A673 (cell line): ENCODE results near the gene PAX7. TPM values are rescaled to one million over a fixed set of nuclear protein-coding genes. Genes with fewer than 3 reads are reported as not detected.

Source experiments
- BruUV-seq: library from RNA; stranded (reverse); fragments of 400-500 nt; replicated peaks from 2 replicates; lab custom pipeline; 2021; lab: Mats Ljungman, UMichigan
- CTCF ChIA-PET: fragments of 300-600 bp; sonication (Branson Sonifier 250); formaldehyde crosslinking; loops from one replicate; lab custom pipeline; 2022; ENCODE audit warnings: antibody characterized with exemption; lab: Charles Lee
- POLR2A ChIA-PET: fragments of 300-600 bp; sonication (Branson Sonifier 250); formaldehyde crosslinking; loops from one replicate; lab custom pipeline; 2022; ENCODE audit warnings: antibody characterized with exemption; ENCODE audit not compliant: low non-redundant PET; lab: Charles Lee
- DNase-seq: peaks from one replicate; pipeline ENCODE4 v3.0.0-alpha.2; 2015; ENCODE audit warnings: low spot score
- H3K27ac ChIP-seq: fragments of 200-600 bp; sonication (generic); 2 replicates; pipeline ENCODE4 v1.5.1; 2016; ENCODE audit warnings: mixed run types, low read depth, mild to moderate bottlenecking, mixed read lengths, antibody characterized with exemption, low read length; ENCODE audit not compliant: poor library complexity, severe bottlenecking
- H3K27me3 ChIP-seq: fragments of 200-600 bp; sonication (generic); replicated peaks from 2 replicates; pipeline ENCODE4 v1.6.1; 2017; ENCODE audit warnings: mixed run types, low read depth, mild to moderate bottlenecking, mixed read lengths, antibody characterized with exemption, low read length; ENCODE audit not compliant: insufficient read depth, poor library complexity
- H3K36me3 ChIP-seq: fragments of 200-600 bp; sonication (generic); 2 replicates; pipeline ENCODE4 v1.6.1; 2016; ENCODE audit warnings: mixed run types, mild to moderate bottlenecking, mixed read lengths, antibody characterized with exemption, low read length; ENCODE audit not compliant: insufficient read depth, poor library complexity, severe bottlenecking
- H3K4me1 ChIP-seq: fragments of 200-600 bp; sonication (generic); 2 replicates; pipeline ENCODE4 v1.6.1; 2017; ENCODE audit warnings: mixed run types, mild to moderate bottlenecking, mixed read lengths, antibody characterized with exemption, low read length; ENCODE audit not compliant: insufficient read depth, poor library complexity, severe bottlenecking
- H3K4me3 ChIP-seq: fragments of 200-600 bp; sonication (generic); 2 replicates; pipeline ENCODE4 v1.5.1; 2016; ENCODE audit warnings: low read depth, mixed run types, mild to moderate bottlenecking, mixed read lengths, low read length; ENCODE audit not compliant: poor library complexity, severe bottlenecking
- H3K9me3 ChIP-seq: fragments of 200-600 bp; sonication (generic); 2 replicates; pipeline ENCODE4 v1.6.1; 2016; ENCODE audit warnings: mixed run types, low read depth, mild to moderate bottlenecking, mixed read lengths, antibody characterized with exemption, low read length; ENCODE audit not compliant: poor library complexity, severe bottlenecking
- EZH2 ChIP-seq: fragments of 200-600 bp; sonication (generic); IDR thresholded peaks from 2 replicates; pipeline ENCODE4 v1.6.1; 2017; ENCODE audit warnings: borderline replicate concordance, low read depth, mild to moderate bottlenecking, mixed read lengths, antibody characterized with exemption, low read length; ENCODE audit not compliant: poor library complexity, severe bottlenecking
- intact Hi-C: fragments of 100-400 bp; cut with micrococcal nuclease; formaldehyde crosslinking; loops from one replicate; pipeline ENCODE4 v1.10.0; 2022; ENCODE audit not compliant: unreplicated experiment
- total RNA-seq: library from RNA; stranded (reverse); gene quantifications from 2 replicates; pipeline ENCODE4 v1.2.3, GENCODE V29; 2021
- TF ChIP-seq, protein P1 (sequence below): fragments of 300-800, 200-600 bp; sonication (generic); conservative IDR thresholded peaks from 2 replicates; pipeline ENCODE4 v1.5.1; 2017; ENCODE audit warnings: low read depth, mild to moderate bottlenecking, antibody characterized with exemption, low read length, moderate library complexity, mixed read lengths

Gene PAX7
- total RNA-seq, 1 experiment from 2014 or later, result 36.5 TPM

DNA sequence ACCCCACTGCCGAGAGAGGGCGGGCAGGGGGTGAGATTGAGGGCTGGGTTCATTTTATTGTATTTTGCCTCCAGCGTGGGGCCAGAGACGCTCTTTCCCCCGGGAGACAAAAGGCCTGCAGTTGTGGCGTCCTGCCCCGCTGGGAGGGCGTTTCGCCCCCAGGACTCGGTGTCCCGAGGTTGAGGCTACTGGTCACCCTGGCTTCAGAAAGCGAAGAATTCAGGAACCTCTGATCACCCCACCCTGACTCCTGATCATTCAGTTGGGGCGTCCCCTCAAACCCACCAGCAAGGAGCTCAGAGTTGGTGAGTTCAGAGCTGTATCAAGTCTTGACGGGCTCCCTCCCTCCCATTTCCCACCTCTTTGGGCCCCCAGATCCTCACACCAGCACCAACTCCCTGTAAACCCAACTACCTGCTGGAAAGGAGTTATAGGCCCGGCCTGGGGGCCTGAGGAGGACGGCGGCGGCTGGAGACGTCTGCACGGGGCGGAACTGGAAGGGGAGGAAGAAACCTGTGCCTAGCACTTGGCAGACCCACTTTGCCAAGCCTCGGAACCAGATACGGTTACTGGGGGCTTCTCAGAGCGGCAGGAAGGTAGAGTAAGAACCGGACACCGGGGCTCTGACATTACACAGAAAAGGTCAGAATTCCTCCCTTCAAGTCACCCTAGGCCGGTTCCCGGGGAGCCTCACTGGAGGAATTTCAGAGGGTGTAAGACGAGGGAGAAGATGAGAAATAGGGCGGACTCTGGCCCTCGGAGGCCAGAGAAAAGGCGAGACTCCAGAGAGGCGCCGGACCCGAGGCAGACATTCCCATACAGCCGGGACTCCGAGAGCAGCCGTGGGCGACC lies 761 bp upstream of the PAX7 start:
- Histone ChIP-seq H3K27me3 (peaks cover 33% of the 10 kb centered on the region), H3K27ac (peak overlapping the region; percentile 77), H3K4me3 (peak overlapping the region; percentile 56), H3K4me1 (peaks cover 6% of the 10 kb centered on the region), H3K9me3 (no peaks in the 10 kb centered on the region), H3K36me3 (no peaks in the 10 kb centered on the region)
- ChIA-PET POLR2A (no interaction called here), CTCF (no interaction called here)
- no peak for TF ChIP-seq EZH2
- TF ChIP-seq, protein P1, sequence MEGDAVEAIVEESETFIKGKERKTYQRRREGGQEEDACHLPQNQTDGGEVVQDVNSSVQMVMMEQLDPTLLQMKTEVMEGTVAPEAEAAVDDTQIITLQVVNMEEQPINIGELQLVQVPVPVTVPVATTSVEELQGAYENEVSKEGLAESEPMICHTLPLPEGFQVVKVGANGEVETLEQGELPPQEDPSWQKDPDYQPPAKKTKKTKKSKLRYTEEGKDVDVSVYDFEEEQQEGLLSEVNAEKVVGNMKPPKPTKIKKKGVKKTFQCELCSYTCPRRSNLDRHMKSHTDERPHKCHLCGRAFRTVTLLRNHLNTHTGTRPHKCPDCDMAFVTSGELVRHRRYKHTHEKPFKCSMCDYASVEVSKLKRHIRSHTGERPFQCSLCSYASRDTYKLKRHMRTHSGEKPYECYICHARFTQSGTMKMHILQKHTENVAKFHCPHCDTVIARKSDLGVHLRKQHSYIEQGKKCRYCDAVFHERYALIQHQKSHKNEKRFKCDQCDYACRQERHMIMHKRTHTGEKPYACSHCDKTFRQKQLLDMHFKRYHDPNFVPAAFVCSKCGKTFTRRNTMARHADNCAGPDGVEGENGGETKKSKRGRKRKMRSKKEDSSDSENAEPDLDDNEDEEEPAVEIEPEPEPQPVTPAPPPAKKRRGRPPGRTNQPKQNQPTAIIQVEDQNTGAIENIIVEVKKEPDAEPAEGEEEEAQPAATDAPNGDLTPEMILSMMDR, result no peak
- intact Hi-C loops, result no loop called here
- no TSS peak for BruUV-seq
- DNase-seq, result no peak

DNA sequence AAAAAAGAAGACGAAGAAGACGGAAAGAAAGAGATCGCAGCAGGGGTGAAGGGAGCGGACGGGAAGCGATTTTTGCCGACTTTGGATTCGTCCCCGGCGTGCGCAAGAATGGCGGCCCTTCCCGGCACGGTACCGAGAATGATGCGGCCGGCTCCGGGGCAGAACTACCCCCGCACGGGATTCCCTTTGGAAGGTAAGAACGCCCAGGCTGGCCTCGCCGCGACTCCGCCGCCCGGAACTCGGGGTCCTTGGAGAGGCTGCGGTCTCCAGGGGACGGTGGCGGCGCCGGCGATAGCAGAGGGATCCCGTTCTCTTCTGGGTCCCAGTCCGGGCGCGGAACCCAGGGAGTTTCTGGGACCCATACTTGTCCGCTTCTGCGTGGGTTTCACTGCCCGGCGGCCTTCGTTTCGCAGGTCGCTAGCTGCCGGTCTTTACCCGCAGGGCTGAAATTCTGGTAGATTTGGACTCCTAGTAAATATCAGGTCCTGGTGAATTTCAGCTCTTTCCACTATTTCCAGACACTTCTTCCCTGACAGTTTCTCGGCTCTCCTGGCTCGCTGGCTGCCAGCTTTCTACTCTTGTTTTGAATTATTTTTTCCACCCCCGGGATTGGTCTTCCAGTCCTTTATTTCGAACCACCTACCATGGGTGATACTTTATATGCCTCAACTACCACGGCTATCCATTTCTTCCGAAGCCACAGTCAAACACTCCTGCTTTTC lies 1.0 kb downstream of the PAX7 start:
- ChIA-PET POLR2A (interaction anchor here (0.6 to 0.7 kb wide), 2 partner anchors 15 to 54 kb away, joined by 4 to 11 read pairs; no protein-coding TSS in a partner anchor), CTCF (no interaction called here)
- Histone ChIP-seq H3K9me3 (no peaks in the 10 kb centered on the region), H3K27ac (peak overlapping the region; percentile 77), H3K27me3 (peaks cover 37% of the 10 kb centered on the region), H3K4me3 (peak overlapping the region; percentile 56), H3K4me1 (peaks cover 11% of the 10 kb centered on the region), H3K36me3 (peaks cover 5% of the 10 kb centered on the region)
- no peak for DNase-seq
- BruUV-seq, result TSS peak; percentile 69
- intact Hi-C loops, result no loop called here
- TF ChIP-seq EZH2, result peak; percentile 97
- TF ChIP-seq, protein P1, result no peak

DNA sequence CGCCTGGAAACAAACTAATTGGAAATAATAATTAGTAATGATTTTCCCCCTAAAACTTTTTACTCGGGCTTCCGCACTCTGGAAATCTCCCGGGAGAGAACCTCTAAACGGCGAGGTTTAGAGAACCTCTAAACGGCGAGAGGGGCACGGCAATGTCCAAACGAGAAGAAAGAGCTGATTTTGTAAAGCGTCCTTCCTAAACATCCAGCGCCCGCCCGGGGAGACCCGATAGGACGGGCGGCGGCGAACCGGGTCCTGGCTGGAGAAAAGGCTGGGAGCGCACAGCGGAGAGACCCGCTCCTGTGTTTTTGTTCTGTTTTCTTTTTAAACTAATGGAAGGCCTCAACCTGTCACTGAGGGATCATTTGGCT lies 1.6 kb downstream of the PAX7 start:
- peak; percentile 59 for TF ChIP-seq EZH2
- TF ChIP-seq, protein P1, result no peak
- intact Hi-C loops, result no loop called here
- peak overlapping the region; percentile 77 for H3K27ac ChIP-seq
- ChIA-PET CTCF (interaction anchor here (0.5 kb wide), 1 partner anchor 67 kb away, joined by 3 read pairs; no protein-coding TSS in a partner anchor), POLR2A (interaction anchor here (0.7 kb wide), 1 partner anchor 54 kb away, joined by 4 read pairs; no protein-coding TSS in a partner anchor)
- H3K9me3 ChIP-seq, result no peaks in the 10 kb centered on the region
- peak overlapping the region; percentile 56 for H3K4me3 ChIP-seq
- peaks cover 37% of the 10 kb centered on the region for H3K27me3 ChIP-seq
- no TSS peak for BruUV-seq
- no peak for DNase-seq
- peaks cover 5% of the 10 kb centered on the region for H3K36me3 ChIP-seq
- peaks cover 11% of the 10 kb centered on the region for H3K4me1 ChIP-seq
